ENCODE results near the gene FAM184B.

DNA sequence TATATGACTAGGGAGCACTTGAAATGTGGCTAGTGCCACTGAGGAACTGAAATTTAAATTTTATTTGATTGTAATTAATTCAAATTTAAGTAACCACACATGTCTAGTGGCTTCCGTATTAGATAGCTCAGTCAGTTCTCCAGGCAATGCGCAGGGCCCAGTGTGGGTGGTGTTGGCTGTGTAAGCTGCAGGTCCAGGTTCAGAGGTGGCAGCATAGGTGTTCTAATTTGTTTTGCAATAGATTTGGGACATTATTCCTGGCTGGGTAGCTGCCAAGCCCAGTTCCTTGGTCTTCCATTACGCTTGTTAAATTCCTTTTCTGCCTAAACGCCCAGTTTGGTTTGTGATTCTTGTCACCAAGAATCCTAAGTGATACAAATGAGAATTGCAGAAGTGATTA lies 79.5 kb downstream of the FAM184B start:
- TF ChIP-seq BHLHE40 (IDR thresholded peaks at IDR 0.05; ENCODE audit: borderline replicate concordance) (no peak), FOXA1 (IDR thresholded peaks at IDR 0.05) (no peak), SP1 (IDR thresholded peaks at IDR 0.05) (no peak), FOXM1 (IDR thresholded peaks at IDR 0.05; ENCODE audit: borderline replicate concordance) (no peak), SUZ12 (IDR thresholded peaks at IDR 0.05) (no peak), ARNT (IDR thresholded peaks at IDR 0.05) (no peak), ELF4 (IDR thresholded peaks at IDR 0.05) (no peak)

Measured in HEK293T (cell line).